K562 (cell line): ENCODE measurements around the gene HEBP2. TPM values are rescaled to one million over a fixed set of nuclear protein-coding genes. Genes with fewer than 3 reads are reported as not detected.

Experiments used
- ATAC-seq: fragments of 200-7000 bp; cut with Tn5 transposase; 3 replicates; pipeline ENCODE4 v1.9.1; 2020; ENCODE audit warnings: moderate library complexity
- BruUV-seq: library from RNA; stranded (reverse); fragments of 400-500 nt; replicated peaks from 2 replicates; lab custom pipeline; 2021; lab: Mats Ljungman, UMichigan
- CTCF ChIA-PET: fragments of 300-600 bp; formaldehyde crosslinking; extraction: SDS; loops from one replicate; lab custom pipeline; 2021; ENCODE audit warnings: low intra/inter-chr PET ratio; lab: Yijun Ruan, JAX
- POLR2A ChIA-PET: fragments of 300-600, 350-650 bp; sonication (Branson Sonifier 250); formaldehyde crosslinking; extraction: SDS; loops from one replicate; lab custom pipeline; 2021; ENCODE audit warnings: antibody characterized with exemption, inconsistent platforms; lab: Yijun Ruan, JAX
- DNase-seq, 4 experiments: peaks; one replicate each; pipeline versions ENCODE4 v3.0.0 to v3.0.0-alpha.2; 2011 to 2018; ENCODE audit warnings: low spot score in 3 of 4, mixed read lengths in 3 of 4; ENCODE audit errors: extremely low read depth in 1 of 4
- FAIRE-seq: peaks from 2 replicates; lab custom pipeline; 2011; peaks lifted over from hg19 to GRCh38; lab: Jason Lieb, UNC
- H2AFZ ChIP-seq: 2 replicates; pipeline ENCODE4 v1.6.0; 2011; ENCODE audit warnings: low read depth, low read length, control low read depth, inconsistent platforms
- H3K27ac ChIP-seq: fragments of 200-600 bp; 3 replicates; pipeline ENCODE4 v1.8.0; 2011; ENCODE audit warnings: low read depth, mild to moderate bottlenecking, control low read depth, inconsistent platforms, low read length, moderate library complexity, mixed read lengths; ENCODE audit errors: extremely low read depth
- H3K27me3 ChIP-seq, 2 experiments: fragments of 300-600 bp in 1 of 2; 2 replicates in 1 of 2; 3 replicates in 1 of 2; pipeline versions ENCODE4 v1.6.0 to v1.8.0; 2011; ENCODE audit warnings: inconsistent platforms in 2 of 2, low read length in 2 of 2, mild to moderate bottlenecking in 1 of 2, mixed read lengths in 1 of 2, moderate library complexity in 1 of 2; ENCODE audit not compliant: control insufficient read depth in 2 of 2, insufficient read depth in 2 of 2
- H3K36me3 ChIP-seq: fragments of 300-600 bp; 3 replicates; pipeline ENCODE4 v1.8.0; 2011; ENCODE audit warnings: mild to moderate bottlenecking, low read length, inconsistent platforms; ENCODE audit not compliant: control insufficient read depth, insufficient read depth
- H3K4me1 ChIP-seq, 2 experiments: fragments of 200-600 bp in 1 of 2; replicated peaks in 1 of 2; 2 replicates in 1 of 2; 3 replicates in 1 of 2; pipeline versions ENCODE4 v1.5.1 to v1.8.0; 2011; ENCODE audit warnings: inconsistent platforms in 2 of 2, low read length in 2 of 2, mild to moderate bottlenecking in 1 of 2, mixed read lengths in 1 of 2, moderate library complexity in 1 of 2; ENCODE audit not compliant: control insufficient read depth in 2 of 2, insufficient read depth in 2 of 2
- H3K4me2 ChIP-seq: 2 replicates; pipeline ENCODE4 v1.6.1; 2011; ENCODE audit warnings: low read length, control low read depth, inconsistent platforms, mixed read lengths; ENCODE audit not compliant: insufficient read depth
- H3K4me3 ChIP-seq: fragments of 200-600 bp; sonication (generic), shearing (Covaris generic); 2 replicates; pipeline ENCODE4 v1.5.1; 2016; ENCODE audit warnings: control low read depth, inconsistent platforms
- H3K79me2 ChIP-seq: fragments of 200-600 bp; 3 replicates; pipeline ENCODE4 v1.8.0; 2011; ENCODE audit warnings: low read length, inconsistent platforms; ENCODE audit not compliant: control insufficient read depth, insufficient read depth
- H3K9ac ChIP-seq, 2 experiments: 2 replicates each; pipeline versions ENCODE4 v1.6.0 to v1.6.1; 2011; ENCODE audit warnings: low read depth in 2 of 2, low read length in 2 of 2, control low read depth in 1 of 2, inconsistent platforms in 1 of 2, mild to moderate bottlenecking in 1 of 2, mixed read lengths in 1 of 2; ENCODE audit not compliant: insufficient read depth in 1 of 2
- H3K9me1 ChIP-seq: one replicate; pipeline ENCODE4 v1.6.0; 2011; ENCODE audit warnings: inconsistent platforms, mild to moderate bottlenecking, low read length, moderate library complexity; ENCODE audit not compliant: control insufficient read depth, insufficient read depth
- H3K9me3 ChIP-seq: replicated peaks from 2 replicates; pipeline ENCODE4 v1.5.1; 2011; ENCODE audit warnings: low read depth, low read length, inconsistent platforms; ENCODE audit not compliant: control insufficient read depth, insufficient read depth
- H4K20me1 ChIP-seq: replicated peaks from 2 replicates; pipeline ENCODE4 v1.6.1; 2011; ENCODE audit warnings: low read length, inconsistent platforms, mixed read lengths; ENCODE audit not compliant: control insufficient read depth, insufficient read depth
- DMBX1 ChIP-seq: fragments of 250-450 bp; sonication (Bioruptor Pico); IDR thresholded peaks from 2 replicates; pipeline ENCODE4 v1.8.0; 2022; ENCODE audit warnings: inconsistent platforms, mild to moderate bottlenecking, moderate library complexity, borderline replicate concordance
- HCFC1 ChIP-seq: IDR thresholded peaks from 2 replicates; pipeline ENCODE4 v1.6.1; 2012; ENCODE audit warnings: low read depth, low read length, improper control_type of control experiment
- KHSRP ChIP-seq: fragments of 450-650 bp; IDR thresholded peaks from 2 replicates; pipeline ENCODE4 v1.6.1; 2017
- NEUROD1 ChIP-seq: fragments of 150-350 bp; IDR thresholded peaks from 2 replicates; pipeline ENCODE4 v1.6.1; 2014; ENCODE audit warnings: borderline replicate concordance, low read length, low read depth; ENCODE audit not compliant: partially characterized antibody
- SRSF3 ChIP-seq: fragments of 200-400 bp; formaldehyde crosslinking; IDR thresholded peaks from 2 replicates; pipeline ENCODE4 v1.6.1; 2016; ENCODE audit warnings: mild to moderate bottlenecking, low read length, moderate library complexity; ENCODE audit not compliant: insufficient read depth
- TEAD2 ChIP-seq: fragments of 450-650 bp; IDR thresholded peaks from 2 replicates; pipeline ENCODE4 v1.6.1; 2016; ENCODE audit warnings: missing genetic modification characterization, control low read depth, missing compliant biosample characterization
- ZNF408 ChIP-seq: fragments of 250-450 bp; sonication (Bioruptor Pico); IDR thresholded peaks from 2 replicates; pipeline ENCODE4 v1.4.0; 2020; ENCODE audit warnings: low read depth, mild to moderate bottlenecking, moderate library complexity
- WGBS: fragments of 100-300 bp; shearing (Covaris generic); methylation state at CpG from one replicate; pipeline ENCODE4 v1.1.6; 2016; ENCODE audit warnings: low coverage, mixed read lengths; ENCODE audit not compliant: insufficient coverage; ENCODE audit errors: missing lambda C conversion rate; 5-methylcytosine and 5-hydroxymethylcytosine counted together
- in situ Hi-C: fragments of 300-500 bp; cut with MboI; formaldehyde crosslinking; loops from 4 replicates; pipeline ENCODE4 v1.15.0; 2018; ENCODE audit warnings: inconsistent platforms, mixed read lengths
- intact Hi-C: fragments of 100-400 bp; cut with micrococcal nuclease; formaldehyde crosslinking; loops from 2 replicates; pipeline ENCODE4 v1.14.2; 2022
- polyA plus RNA-seq, 8 experiments: library from polyadenylated mRNA; depleted of rRNA in 4 of 8; stranded (reverse) in 5 of 8; unstranded in 3 of 8; fragments of >200 nt; fragmentation: Nextera tagmentation in 2 of 8; fragmentation: Illumina TruSeq in 1 of 8; extraction: Ambion mirVana in 2 of 8; extraction: Trizol in 1 of 8; gene quantifications; 2 replicates each; pipeline versions ENCODE4 v1.2.1 to v1.2.3, GENCODE V29; 2011 to 2014; ENCODE audit warnings: inconsistent platforms in 1 of 8, missing spikeins in 1 of 8
- total RNA-seq, 7 experiments: library from RNA; depleted of rRNA in 6 of 7; stranded (reverse); fragments of >200 nt in 6 of 7; fragmentation: Illumina TruSeq in 2 of 7; extraction: Trizol in 2 of 7; gene quantifications; 2 replicates each; pipeline versions ENCODE4 v1.2.1 to v1.2.3, GENCODE V29; 2011 to 2021; ENCODE audit warnings: low replicate concordance in 1 of 7
- TF ChIP-seq, protein P1 (sequence below): fragments of 250-450 bp; sonication (Bioruptor Pico); IDR thresholded peaks from 2 replicates; pipeline ENCODE4 v1.8.0; 2022; ENCODE audit warnings: moderate library complexity, mild to moderate bottlenecking, inconsistent platforms
- TF ChIP-seq, protein P2 (sequence below): sonication (generic); formaldehyde crosslinking; IDR thresholded peaks from 2 replicates; pipeline ENCODE4 v1.8.1; 2023; ENCODE audit warnings: mild to moderate bottlenecking, missing genetic modification reagents
- TF ChIP-seq, protein P3 (sequence below): fragments of 250-450 bp; sonication (Bioruptor Pico); IDR thresholded peaks from 2 replicates; pipeline ENCODE4 v1.5.0; 2020; ENCODE audit warnings: mild to moderate bottlenecking

Gene HEBP2
- total and polyA plus RNA-seq, 9 of the 15 experiments (the other 6 are each of a cell fraction or from before 2014, with no cell fraction given) = 8.5 to 63.7 (median 36.9) TPM

DNA sequence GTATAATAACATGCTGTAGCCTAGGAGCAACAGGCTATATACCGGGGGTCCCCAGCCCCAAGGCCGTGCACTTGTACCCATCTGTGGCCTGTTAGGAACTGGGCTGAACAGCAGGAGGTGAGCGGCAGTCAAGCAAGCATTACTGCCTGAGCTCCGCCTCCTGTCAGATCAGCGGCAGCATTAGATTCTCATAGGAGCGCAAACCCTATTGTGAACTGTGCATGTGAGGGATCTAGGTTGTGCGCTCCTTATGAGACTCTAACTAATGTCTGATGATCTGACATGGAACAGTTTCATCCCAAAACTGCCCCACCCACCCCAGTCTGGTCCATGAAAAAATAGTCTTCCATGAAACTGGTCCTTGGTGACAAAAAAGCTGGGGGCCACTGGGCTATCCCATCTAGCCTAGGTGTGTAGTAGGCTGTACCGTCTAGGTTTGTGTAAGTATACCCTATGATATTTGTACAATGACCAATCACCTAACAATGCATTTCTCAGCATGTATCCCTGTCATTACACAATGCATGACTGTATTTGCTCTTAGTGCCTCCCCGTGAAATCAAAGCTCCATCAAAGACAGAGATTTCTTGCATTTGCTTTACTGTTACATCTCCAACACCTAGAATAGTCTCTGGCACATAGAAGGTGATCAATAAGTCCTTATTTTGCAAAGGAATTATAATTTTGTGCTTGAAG lies 64.4 kb downstream of the HEBP2 start:
- no peak overlapping the region for H3K4me2 ChIP-seq
- ATAC-seq (no peak), DNase-seq (no peak), FAIRE-seq (no peak)
- CTCF ChIA-PET = interaction anchor here (0.5 kb wide), 1 partner anchor 50 kb away, joined by 4 read pairs; no protein-coding TSS in a partner anchor
- no peaks in the 10 kb centered on the region for H4K20me1 ChIP-seq
- no TSS peak for BruUV-seq
- H3K27ac ChIP-seq = no peak overlapping the region
- no peaks in the 10 kb centered on the region for H3K9me1 ChIP-seq
- in situ Hi-C loops (no loop called here), intact Hi-C loops (no loop called here)
- no peak overlapping the region for H2AFZ ChIP-seq
- no peaks in the 10 kb centered on the region for H3K79me2 ChIP-seq
- H3K4me1 ChIP-seq = peaks cover 0 to 5% of the 10 kb centered on the region in 2 experiments; a peak in 2 of 5 replicates
- H3K4me3 ChIP-seq = no peak overlapping the region
- TF ChIP-seq SRSF3 = no peak
- no peak for TF ChIP-seq DMBX1 (CRISPR knock-in tag)
- no peak for TF ChIP-seq NEUROD1
- TF ChIP-seq, protein P1, sequence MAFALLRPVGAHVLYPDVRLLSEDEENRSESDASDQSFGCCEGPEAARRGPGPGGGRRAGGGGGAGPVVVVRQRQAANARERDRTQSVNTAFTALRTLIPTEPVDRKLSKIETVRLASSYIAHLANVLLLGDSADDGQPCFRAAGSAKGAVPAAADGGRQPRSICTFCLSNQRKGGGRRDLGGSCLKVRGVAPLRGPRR = no peak
- TF ChIP-seq, protein P2, sequence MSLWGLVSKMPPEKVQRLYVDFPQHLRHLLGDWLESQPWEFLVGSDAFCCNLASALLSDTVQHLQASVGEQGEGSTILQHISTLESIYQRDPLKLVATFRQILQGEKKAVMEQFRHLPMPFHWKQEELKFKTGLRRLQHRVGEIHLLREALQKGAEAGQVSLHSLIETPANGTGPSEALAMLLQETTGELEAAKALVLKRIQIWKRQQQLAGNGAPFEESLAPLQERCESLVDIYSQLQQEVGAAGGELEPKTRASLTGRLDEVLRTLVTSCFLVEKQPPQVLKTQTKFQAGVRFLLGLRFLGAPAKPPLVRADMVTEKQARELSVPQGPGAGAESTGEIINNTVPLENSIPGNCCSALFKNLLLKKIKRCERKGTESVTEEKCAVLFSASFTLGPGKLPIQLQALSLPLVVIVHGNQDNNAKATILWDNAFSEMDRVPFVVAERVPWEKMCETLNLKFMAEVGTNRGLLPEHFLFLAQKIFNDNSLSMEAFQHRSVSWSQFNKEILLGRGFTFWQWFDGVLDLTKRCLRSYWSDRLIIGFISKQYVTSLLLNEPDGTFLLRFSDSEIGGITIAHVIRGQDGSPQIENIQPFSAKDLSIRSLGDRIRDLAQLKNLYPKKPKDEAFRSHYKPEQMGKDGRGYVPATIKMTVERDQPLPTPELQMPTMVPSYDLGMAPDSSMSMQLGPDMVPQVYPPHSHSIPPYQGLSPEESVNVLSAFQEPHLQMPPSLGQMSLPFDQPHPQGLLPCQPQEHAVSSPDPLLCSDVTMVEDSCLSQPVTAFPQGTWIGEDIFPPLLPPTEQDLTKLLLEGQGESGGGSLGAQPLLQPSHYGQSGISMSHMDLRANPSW = no peak
- TF ChIP-seq KHSRP = no peak
- TF ChIP-seq ZNF408 (CRISPR knock-in tag) = no peak
- TF ChIP-seq, protein P3, sequence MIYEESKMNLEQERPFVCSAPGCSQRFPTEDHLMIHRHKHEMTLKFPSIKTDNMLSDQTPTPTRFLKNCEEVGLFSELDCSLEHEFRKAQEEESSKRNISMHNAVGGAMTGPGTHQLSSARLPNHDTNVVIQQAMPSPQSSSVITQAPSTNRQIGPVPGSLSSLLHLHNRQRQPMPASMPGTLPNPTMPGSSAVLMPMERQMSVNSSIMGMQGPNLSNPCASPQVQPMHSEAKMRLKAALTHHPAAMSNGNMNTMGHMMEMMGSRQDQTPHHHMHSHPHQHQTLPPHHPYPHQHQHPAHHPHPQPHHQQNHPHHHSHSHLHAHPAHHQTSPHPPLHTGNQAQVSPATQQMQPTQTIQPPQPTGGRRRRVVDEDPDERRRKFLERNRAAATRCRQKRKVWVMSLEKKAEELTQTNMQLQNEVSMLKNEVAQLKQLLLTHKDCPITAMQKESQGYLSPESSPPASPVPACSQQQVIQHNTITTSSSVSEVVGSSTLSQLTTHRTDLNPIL (CRISPR knock-in tag) = no peak
- TF ChIP-seq HCFC1 = no peak
- no peak for TF ChIP-seq TEAD2 (tag)
- 0% methylated on average over 9 of the region's 9 CpGs for WGBS
- H3K9ac ChIP-seq = no peak overlapping the region
- H3K27me3 ChIP-seq = peaks cover 17 to 32% of the 10 kb centered on the region in 2 experiments; a peak in 4 of 5 replicates
- H3K9me3 ChIP-seq = no peaks in the 10 kb centered on the region
- H3K36me3 ChIP-seq = no peaks in the 10 kb centered on the region
- POLR2A ChIA-PET = interaction anchor here (1.0 kb wide), 1 partner anchor 8 kb away, joined by 4 read pairs; no protein-coding TSS in a partner anchor
